SIG-M5 treated with dmso at 0.1 percent for 504 hours (cell line): ENCODE results near the gene KTI12.
A peak's percentile ranks its signal among the peaks of the same experiment; 100 is the strongest.
"Not testable (repeated sequence)": the region's sequence is repeated elsewhere in the genome, so short reads cannot be mapped to it uniquely, and the experiment has no call there.

Experiments
- DNase-seq: peaks from one replicate; lab custom pipeline; 2025; ENCODE audit not compliant: unreplicated experiment; lab: John Stamatoyannopoulos, UW

Gene KTI12, protein sequence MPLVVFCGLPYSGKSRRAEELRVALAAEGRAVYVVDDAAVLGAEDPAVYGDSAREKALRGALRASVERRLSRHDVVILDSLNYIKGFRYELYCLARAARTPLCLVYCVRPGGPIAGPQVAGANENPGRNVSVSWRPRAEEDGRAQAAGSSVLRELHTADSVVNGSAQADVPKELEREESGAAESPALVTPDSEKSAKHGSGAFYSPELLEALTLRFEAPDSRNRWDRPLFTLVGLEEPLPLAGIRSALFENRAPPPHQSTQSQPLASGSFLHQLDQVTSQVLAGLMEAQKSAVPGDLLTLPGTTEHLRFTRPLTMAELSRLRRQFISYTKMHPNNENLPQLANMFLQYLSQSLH

DNA sequence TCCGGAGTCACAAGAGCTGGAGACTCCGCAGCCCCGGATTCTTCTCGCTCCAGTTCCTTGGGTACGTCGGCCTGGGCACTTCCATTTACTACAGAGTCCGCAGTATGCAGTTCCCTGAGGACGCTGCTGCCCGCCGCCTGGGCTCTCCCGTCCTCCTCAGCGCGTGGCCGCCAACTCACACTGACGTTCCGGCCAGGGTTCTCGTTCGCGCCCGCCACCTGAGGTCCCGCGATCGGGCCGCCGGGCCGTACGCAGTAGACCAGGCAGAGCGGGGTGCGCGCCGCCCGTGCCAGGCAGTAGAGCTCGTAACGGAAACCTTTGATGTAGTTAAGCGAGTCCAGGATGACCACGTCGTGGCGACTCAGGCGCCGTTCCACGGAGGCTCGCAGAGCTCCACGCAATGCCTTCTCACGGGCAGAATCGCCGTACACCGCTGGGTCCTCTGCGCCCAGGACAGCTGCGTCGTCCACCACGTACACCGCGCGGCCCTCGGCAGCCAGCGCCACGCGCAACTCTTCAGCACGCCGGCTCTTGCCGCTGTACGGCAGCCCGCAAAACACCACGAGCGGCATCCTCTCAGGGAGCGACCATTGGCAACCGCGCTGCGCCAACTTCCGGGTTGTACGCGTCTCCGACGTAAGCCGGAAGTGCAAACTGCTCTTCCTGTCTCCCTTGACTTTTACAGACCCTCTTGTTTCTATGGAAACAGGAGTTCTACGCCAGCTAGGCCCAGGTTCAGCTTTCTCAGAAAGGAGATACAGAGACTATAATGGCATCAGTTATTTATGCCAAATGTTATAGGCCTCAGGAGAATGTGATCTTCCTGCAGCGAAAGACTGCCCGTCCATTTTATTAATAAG lies at the start of gene KTI12:
KTI12 (minus strand) TSS at position 621 of the 860 bp plus-strand sequence; CDS start at position 572, 49 bp downstream.
- peak; percentile 88 for DNase-seq

DNA sequence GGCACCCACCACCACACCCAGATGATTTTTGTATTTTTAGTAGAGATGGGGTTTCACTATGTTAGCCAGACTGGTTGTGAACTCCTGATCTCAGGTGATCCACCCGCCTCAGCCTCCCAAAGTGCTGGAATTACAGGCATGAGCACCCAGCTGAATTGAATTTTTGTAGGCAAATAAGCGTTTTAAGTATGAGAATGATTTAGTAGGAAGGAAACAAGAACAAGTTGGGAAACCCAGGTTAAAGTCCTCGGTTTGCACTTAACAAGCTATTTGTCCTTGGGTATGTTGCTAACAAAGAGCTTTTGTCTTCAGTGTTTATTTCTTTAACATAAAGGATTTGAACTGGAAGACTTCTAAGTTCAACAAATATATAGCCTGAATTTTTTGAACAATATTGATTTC lies 46.4 kb upstream of the KTI12 start:
- no peak for DNase-seq

- DNase-seq = not testable (repeated sequence)
Observed at GRCh38 chr1:52077277-52077676, 43.7 kb upstream of the KTI12 start.

GRCh38 chr1:52072291-52072690 lies 38.7 kb upstream of the KTI12 start:
- no peak for DNase-seq

DNA sequence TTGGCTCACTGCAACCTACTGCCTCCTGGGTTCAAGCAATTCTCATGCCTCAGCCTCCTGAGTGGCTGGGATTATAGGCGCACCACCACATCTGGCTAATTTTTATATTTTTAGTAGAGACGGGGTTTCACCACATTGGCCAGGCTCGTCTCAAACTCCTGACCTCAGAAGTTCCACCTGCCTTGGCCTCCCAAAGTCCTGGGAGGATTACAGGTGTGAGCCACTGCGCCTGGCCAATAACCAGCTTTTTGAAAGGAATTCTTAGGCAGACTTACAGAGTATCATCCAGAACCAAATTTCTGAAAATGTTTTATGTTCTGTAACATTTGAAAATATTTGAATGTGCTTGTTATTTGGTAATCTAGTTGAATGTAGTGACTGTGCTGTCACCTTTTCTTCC lies 37.1 kb upstream of the KTI12 start:
- no peak for DNase-seq

- DNase-seq = no peak
Observed at GRCh38 chr1:52063192-52063591, 29.6 kb upstream of the KTI12 start.

DNA sequence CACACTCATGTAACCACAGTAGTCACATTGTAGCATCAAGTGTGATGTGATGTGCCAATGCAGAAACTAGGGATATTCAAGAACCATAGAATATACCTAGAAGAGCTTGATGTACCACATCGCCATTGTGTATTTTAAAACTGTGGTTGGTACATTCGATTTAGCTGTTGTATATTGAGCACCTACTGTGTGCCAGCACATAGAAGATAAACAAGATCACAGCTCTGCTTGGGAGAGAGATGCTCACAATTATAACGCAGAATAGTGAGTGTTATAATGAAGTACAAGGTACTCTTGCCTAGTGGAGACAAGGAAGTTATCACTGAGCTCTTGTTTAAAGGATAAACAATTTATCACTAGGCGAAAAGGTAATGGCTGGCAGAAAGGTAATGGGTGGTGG lies 27.2 kb upstream of the KTI12 start:
- no peak for DNase-seq

DNA sequence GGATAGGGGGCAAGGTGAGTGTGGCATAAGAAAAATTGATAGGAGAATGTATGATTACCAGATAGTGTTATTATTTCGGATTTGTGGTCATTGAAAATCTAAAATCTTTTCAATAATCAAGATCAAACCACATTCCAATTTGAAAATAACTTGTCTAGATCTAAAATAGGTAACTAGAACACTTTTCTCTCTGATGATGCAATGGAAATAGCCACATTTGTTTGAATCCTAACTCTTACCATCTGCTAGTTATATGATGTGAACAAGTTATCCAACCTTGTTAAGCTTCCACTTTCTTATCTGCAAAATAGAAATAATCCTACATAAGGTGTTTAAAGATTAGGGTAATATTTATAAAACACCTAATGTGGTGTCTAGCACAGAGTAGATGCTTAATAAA lies 26.3 kb upstream of the KTI12 start:
- no peak for DNase-seq

DNA sequence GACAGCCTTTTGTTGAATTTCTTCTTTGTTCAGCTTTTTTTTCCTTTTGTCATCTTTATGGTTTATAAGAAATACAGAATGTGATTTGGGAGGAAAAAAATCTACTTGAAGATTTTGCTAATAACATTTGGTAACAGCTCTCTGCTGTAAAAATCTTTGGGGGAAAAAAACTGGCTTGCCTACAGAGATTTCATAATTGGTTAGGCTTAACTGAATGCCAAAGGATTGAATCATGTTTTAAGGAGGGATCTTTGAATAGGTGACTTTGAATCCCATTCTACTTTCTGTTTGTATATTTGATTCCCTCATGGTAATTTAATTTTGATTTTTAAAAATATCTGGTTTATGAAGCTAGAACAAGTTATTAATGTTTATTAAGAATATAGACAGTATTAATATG lies 25.7 kb upstream of the KTI12 start:
- DNase-seq = no peak

DNA sequence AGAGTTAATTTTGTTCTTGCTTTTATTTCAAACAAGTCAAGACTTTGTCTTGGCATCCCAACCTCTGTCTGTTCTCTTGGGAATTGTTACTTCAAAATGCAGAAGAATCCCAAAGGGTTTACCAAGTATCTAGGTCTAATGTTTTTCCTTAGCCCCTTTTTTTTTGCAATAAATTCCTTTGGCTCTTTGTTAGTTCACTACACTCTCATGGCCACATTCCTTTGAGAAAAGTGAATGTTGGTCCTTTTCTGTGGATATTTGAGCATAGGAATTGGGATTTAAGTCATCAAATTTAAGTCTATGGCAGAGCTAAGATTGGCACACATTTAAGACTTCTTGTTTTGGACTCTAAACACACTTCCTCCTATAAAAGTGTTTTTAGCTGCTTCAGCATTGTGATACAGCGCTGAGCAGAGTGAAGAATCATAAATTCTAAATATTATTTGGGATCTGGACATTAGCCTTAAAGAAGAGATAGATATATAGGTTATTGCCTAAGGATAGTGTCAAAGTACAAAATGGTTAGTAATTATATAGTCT lies 24.3 kb upstream of the KTI12 start:
- peak; percentile 6 for DNase-seq

- peak; percentile 53 for DNase-seq
Observed at GRCh38 chr1:52057255-52057654, 23.6 kb upstream of the KTI12 start.

DNA sequence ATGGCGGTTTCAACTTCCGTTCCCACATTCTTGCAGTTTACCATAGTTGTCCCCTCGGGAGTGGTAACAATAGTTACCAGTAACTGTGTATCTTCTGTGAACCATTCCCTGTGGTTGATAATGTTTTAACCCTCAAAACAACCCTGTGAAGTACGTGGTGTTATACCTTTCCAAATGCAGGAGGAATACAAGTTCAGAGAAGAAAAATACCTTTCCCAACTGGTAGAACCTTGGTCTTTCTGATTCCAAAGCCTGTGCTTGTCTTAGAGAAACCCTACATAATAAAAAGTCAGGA lies 23.3 kb upstream of the KTI12 start:
- DNase-seq = no peak

DNA sequence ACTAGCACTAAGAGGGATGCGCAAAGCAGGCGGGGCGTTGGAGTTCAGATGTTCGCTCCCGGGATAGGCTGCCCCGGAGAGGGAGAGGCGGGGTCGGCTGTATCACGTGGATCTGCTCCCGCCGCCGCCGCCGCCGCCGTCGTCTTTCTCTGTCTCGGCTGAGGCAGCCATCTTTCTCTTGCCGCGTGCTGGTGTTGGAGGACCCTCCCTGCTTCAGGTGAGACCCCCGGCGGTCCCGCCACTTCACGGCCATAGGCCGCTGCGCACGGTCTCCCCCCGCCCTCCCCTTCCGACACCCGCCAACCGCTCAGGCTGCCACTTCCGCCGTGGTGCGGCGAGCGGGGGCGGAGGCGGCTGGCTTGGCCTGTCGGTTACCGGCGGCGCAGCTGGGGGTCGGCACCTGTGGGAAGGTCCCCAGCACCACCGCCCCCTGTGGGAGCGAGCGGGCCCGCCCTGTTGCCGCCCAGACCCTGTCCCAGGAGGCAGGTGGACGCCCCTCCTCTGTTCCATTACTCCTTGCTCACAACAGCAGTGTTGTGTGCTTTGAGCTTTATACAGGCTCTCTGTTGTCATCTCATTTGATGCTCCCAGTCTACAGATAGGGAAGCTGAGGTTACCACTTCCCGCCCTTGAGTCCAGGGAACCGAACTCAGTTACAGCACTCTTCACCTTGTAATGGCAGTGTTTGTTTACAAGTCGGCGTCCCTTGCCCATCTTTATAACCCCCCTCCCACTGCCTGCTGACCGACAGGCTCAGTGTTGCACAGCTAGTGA lies 22.7 kb upstream of the KTI12 start, which contains the start of gene BTF3L4:
BTF3L4 (plus strand) TSS at position 133 of the 774 bp plus-strand sequence. CDS start 3,553 bp downstream, outside the sequence.
- DNase-seq = peak; percentile 94

DNA sequence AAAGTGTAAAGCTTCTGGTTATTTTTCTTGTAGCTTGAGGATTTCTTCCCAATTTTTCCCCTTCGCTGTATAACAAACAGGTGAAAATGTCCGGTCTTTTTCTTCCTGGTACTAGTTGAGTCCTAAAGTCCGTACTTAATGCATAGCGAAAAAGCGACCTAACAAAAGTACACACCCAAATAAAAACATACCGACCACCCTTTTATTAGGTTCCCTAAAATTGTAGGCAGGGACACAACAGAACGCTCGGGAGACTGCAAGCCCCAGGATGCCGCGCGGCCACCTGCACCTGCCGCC lies 22.2 kb upstream of the KTI12 start:
- no peak for DNase-seq

DNA sequence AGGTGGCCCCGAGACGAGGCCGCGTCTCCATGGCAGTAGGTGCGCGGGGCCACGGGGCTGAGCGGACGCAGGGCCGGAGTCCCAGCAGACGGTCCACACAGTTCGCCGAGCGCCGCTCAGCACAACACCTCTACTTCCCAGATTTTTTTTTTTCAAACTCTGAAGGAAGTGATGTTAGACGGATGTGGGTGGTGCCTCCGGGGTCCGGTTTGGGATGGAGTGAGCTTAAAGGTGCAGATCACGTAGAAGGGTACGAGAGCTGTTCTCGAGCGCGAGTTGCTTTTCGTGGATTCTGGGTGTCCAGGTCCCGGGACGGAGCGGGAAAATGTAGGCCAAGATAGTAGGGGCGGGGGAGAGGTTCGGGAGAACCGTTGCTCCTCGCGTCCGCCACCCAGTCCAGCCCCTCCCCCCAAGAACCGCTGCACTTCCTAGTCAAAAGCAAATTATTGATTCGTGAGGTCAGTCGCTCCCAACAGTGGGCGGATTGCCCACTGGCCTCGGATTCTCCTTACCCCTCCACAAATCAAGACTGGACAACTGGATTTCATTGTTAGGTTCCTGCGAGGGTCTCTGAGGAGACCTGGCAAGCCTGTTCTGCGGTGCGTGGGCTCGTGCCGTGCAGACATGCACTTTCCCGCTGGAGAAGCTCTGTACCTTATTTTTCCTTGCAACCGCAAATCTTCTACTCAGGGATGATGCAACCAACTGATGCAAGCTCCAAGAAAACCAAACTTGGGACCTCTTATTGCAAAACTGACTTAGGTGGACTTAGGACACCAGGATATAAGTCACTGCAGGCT lies 21.7 kb upstream of the KTI12 start, which contains the start of gene TXNDC12:
TXNDC12 (minus strand) TSS at position 126 of the 800 bp plus-strand sequence; CDS start at position 31, 95 bp downstream.
- peak; percentile 93 for DNase-seq

DNA sequence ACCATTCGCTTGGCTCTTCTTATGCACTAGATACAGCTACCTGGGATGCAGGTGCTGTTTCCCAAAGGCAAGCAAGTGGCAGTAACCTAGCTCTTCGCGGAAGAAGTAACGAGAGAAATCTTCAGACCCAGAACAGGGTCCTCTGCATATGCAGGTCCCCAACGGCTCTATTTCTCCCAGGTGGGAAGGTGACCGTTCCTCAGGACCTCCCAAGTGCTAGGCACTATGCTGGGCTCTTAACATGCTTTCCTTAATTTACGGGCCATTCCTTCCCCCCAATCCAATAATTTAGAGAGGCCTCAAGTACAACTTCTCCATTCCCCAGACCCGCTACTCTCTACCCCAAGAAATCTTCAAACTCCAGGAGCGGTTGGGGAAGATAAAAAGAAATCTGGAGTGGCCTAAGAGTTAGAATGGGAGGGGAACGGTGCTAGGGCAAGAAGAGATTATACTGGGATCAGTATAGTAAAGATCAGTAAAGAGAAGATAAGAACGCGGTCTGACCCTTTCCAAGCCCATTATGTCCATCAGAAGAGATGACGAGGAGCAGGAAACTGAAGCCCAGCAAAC lies 21.0 kb upstream of the KTI12 start:
- no peak for DNase-seq

- DNase-seq = no peak
Observed at GRCh38 chr1:52053862-52054261, 20.3 kb upstream of the KTI12 start.

GRCh38 chr1:52049337-52049736 lies 15.7 kb upstream of the KTI12 start:
- not testable (repeated sequence) for DNase-seq

- not testable (repeated sequence) for DNase-seq
Observed at GRCh38 chr1:52045666-52046195, 12.1 kb upstream of the KTI12 start.

DNA sequence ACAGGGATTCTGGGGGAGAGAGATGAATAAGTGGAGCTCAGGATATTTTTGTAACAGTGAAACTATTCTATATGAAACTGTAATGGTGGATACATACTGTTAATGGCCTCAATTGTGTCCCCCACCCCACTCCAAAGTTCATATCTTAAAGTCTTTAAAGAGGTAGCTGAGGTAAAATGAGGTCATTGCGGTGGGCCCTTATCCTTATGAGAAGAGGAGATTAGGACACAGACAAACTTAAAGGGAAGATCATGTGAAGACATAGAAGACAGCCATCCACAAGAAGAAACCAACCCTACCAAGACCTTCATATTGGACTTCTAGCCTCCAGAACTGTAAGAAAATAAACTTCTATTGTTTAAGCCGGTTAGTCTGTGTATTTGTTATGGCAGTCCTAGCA lies 11.6 kb upstream of the KTI12 start:
- DNase-seq = no peak
